ENCODE data around the gene ADD1. TPM values are rescaled to one million over a fixed set of nuclear protein-coding genes. Genes with fewer than 3 reads are reported as not detected.

The ADD1 gene
- 205 TPM for polyA plus RNA-seq (2013, experiment 1 of 4)
- polyA plus RNA-seq (2013, experiment 2 of 4): 222 TPM
- polyA plus RNA-seq (2013, experiment 3 of 4): 187 TPM
- 204 TPM for polyA plus RNA-seq (2013, experiment 4 of 4)

- H3K36me3 ChIP-seq (ENCODE audit: control insufficient read depth, insufficient read depth, low read length): no peaks in the 10 kb centered on the region
- no peaks in the 10 kb centered on the region for H3K9me3 ChIP-seq (ENCODE audit: control insufficient read depth, low read length)
- WGBS, 2 experiments: 0% methylated on average over 65 of the region's 65 CpGs
- H3K4me1 ChIP-seq (ENCODE audit: control insufficient read depth, insufficient read depth, low read length): peaks cover 7% of the 10 kb centered on the region
- no peaks in the 10 kb centered on the region for H3K27me3 ChIP-seq (ENCODE audit: control insufficient read depth, insufficient read depth, low read length, poor library complexity, severe bottlenecking)
- peak within 1 kb of the TSS; percentile 92 for H3K4me3 ChIP-seq (ENCODE audit: insufficient read depth, low read depth, low read length)
- H3K27ac ChIP-seq (ENCODE audit: insufficient read depth, low read depth, low read length, poor library complexity, severe bottlenecking): no peak within 1 kb of the TSS
These were observed at the start of gene ADD1 for GRCh38 chr4:2843263-2843940. ADD1 (plus strand) TSS chr4:2843844; CDS start chr4:2875916, 32,072 bp downstream.

GRCh38 chr4:2794486-2795299 is 49.0 kb upstream of the ADD1 start:
- Histone ChIP-seq H3K36me3 (ENCODE audit: control insufficient read depth, insufficient read depth, low read length) (no peaks in the 10 kb centered on the region), H3K4me3 (ENCODE audit: insufficient read depth, low read depth, low read length) (no peak overlapping the region), H3K27me3 (ENCODE audit: control insufficient read depth, insufficient read depth, low read length, poor library complexity, severe bottlenecking) (peaks cover 34% of the 10 kb centered on the region), H3K27ac (ENCODE audit: insufficient read depth, low read depth, low read length, poor library complexity, severe bottlenecking) (no peak overlapping the region), H3K9me3 (ENCODE audit: control insufficient read depth, low read length) (no peaks in the 10 kb centered on the region), H3K4me1 (ENCODE audit: control insufficient read depth, insufficient read depth, low read length) (peaks cover 11% of the 10 kb centered on the region)
- 87 to 89% methylated on average over 11 of the region's 11 CpGs for WGBS, 2 experiments

- Histone ChIP-seq H3K4me1 (ENCODE audit: control insufficient read depth, insufficient read depth, low read length) (peaks cover 15% of the 10 kb centered on the region), H3K36me3 (ENCODE audit: control insufficient read depth, insufficient read depth, low read length) (no peaks in the 10 kb centered on the region), H3K27ac (ENCODE audit: insufficient read depth, low read depth, low read length, poor library complexity, severe bottlenecking) (no peak overlapping the region), H3K9me3 (ENCODE audit: control insufficient read depth, low read length) (no peaks in the 10 kb centered on the region), H3K27me3 (ENCODE audit: control insufficient read depth, insufficient read depth, low read length, poor library complexity, severe bottlenecking) (peaks cover 33% of the 10 kb centered on the region), H3K4me3 (ENCODE audit: insufficient read depth, low read depth, low read length) (no peak overlapping the region)
- WGBS, 2 experiments: 89 to 90% methylated on average over 17 of the region's 17 CpGs
These were observed 48.2 kb upstream of the ADD1 start for GRCh38 chr4:2795300-2795892.

GRCh38 chr4:2795893-2796848 is 47.5 kb upstream of the ADD1 start:
- no peaks in the 10 kb centered on the region for H3K36me3 ChIP-seq (ENCODE audit: control insufficient read depth, insufficient read depth, low read length)
- H3K27ac ChIP-seq (ENCODE audit: insufficient read depth, low read depth, low read length, poor library complexity, severe bottlenecking): no peak overlapping the region
- peaks cover 23% of the 10 kb centered on the region for H3K4me1 ChIP-seq (ENCODE audit: control insufficient read depth, insufficient read depth, low read length)
- no peaks in the 10 kb centered on the region for H3K9me3 ChIP-seq (ENCODE audit: control insufficient read depth, low read length)
- no peak overlapping the region for H3K4me3 ChIP-seq (ENCODE audit: insufficient read depth, low read depth, low read length)
- 87 to 88% methylated on average over 27 of the region's 27 CpGs for WGBS, 2 experiments
- peaks cover 32% of the 10 kb centered on the region for H3K27me3 ChIP-seq (ENCODE audit: control insufficient read depth, insufficient read depth, low read length, poor library complexity, severe bottlenecking)

- 93 to 94% methylated on average over 13 of the region's 13 CpGs for WGBS, 2 experiments
- H3K27ac ChIP-seq (ENCODE audit: insufficient read depth, low read depth, low read length, poor library complexity, severe bottlenecking): no peak overlapping the region
- peaks cover 27% of the 10 kb centered on the region for H3K4me1 ChIP-seq (ENCODE audit: control insufficient read depth, insufficient read depth, low read length)
These were observed 46.6 kb upstream of the ADD1 start for GRCh38 chr4:2796849-2797544.

GRCh38 chr4:2797545-2798305 is 45.9 kb upstream of the ADD1 start:
- H3K9me3 ChIP-seq (ENCODE audit: control insufficient read depth, low read length): no peaks in the 10 kb centered on the region
- no peak overlapping the region for H3K4me3 ChIP-seq (ENCODE audit: insufficient read depth, low read depth, low read length)
- 89 to 90% methylated on average over 23 of the region's 23 CpGs for WGBS, 2 experiments
- no peaks in the 10 kb centered on the region for H3K36me3 ChIP-seq (ENCODE audit: control insufficient read depth, insufficient read depth, low read length)
- H3K4me1 ChIP-seq (ENCODE audit: control insufficient read depth, insufficient read depth, low read length): peaks cover 27% of the 10 kb centered on the region
- peaks cover 19% of the 10 kb centered on the region for H3K27me3 ChIP-seq (ENCODE audit: control insufficient read depth, insufficient read depth, low read length, poor library complexity, severe bottlenecking)
- H3K27ac ChIP-seq (ENCODE audit: insufficient read depth, low read depth, low read length, poor library complexity, severe bottlenecking): no peak overlapping the region

More at GRCh38 chr4:2796849-2797544, 46.6 kb upstream of the ADD1 start:
- Histone ChIP-seq H3K27me3 (ENCODE audit: control insufficient read depth, insufficient read depth, low read length, poor library complexity, severe bottlenecking) (peaks cover 26% of the 10 kb centered on the region), H3K36me3 (ENCODE audit: control insufficient read depth, insufficient read depth, low read length) (no peaks in the 10 kb centered on the region), H3K9me3 (ENCODE audit: control insufficient read depth, low read length) (no peaks in the 10 kb centered on the region), H3K4me3 (ENCODE audit: insufficient read depth, low read depth, low read length) (no peak overlapping the region)

- WGBS, 2 experiments: 85 to 87% methylated on average over 29 of the region's 29 CpGs
- peaks cover 12% of the 10 kb centered on the region for H3K27me3 ChIP-seq (ENCODE audit: control insufficient read depth, insufficient read depth, low read length, poor library complexity, severe bottlenecking)
- peaks cover 27% of the 10 kb centered on the region for H3K4me1 ChIP-seq (ENCODE audit: control insufficient read depth, insufficient read depth, low read length)
- no peak overlapping the region for H3K27ac ChIP-seq (ENCODE audit: insufficient read depth, low read depth, low read length, poor library complexity, severe bottlenecking)
- no peaks in the 10 kb centered on the region for H3K9me3 ChIP-seq (ENCODE audit: control insufficient read depth, low read length)
- H3K4me3 ChIP-seq (ENCODE audit: insufficient read depth, low read depth, low read length): no peak overlapping the region
- no peaks in the 10 kb centered on the region for H3K36me3 ChIP-seq (ENCODE audit: control insufficient read depth, insufficient read depth, low read length)
These were observed 45.0 kb upstream of the ADD1 start for GRCh38 chr4:2798399-2799223.

GRCh38 chr4:2799224-2799911 is 44.3 kb upstream of the ADD1 start:
- Histone ChIP-seq H3K36me3 (ENCODE audit: control insufficient read depth, insufficient read depth, low read length) (no peaks in the 10 kb centered on the region), H3K27me3 (ENCODE audit: control insufficient read depth, insufficient read depth, low read length, poor library complexity, severe bottlenecking) (peaks cover 4% of the 10 kb centered on the region), H3K4me3 (ENCODE audit: insufficient read depth, low read depth, low read length) (no peak overlapping the region), H3K27ac (ENCODE audit: insufficient read depth, low read depth, low read length, poor library complexity, severe bottlenecking) (no peak overlapping the region), H3K9me3 (ENCODE audit: control insufficient read depth, low read length) (no peaks in the 10 kb centered on the region), H3K4me1 (ENCODE audit: control insufficient read depth, insufficient read depth, low read length) (peaks cover 27% of the 10 kb centered on the region)
- 92 to 93% methylated on average over 14 of the region's 14 CpGs for WGBS, 2 experiments
